ENCODE data around the gene CCDC102A. TPM values are rescaled to one million over a fixed set of nuclear protein-coding genes. Genes with fewer than 3 reads are reported as not detected.
"Not testable (repeated sequence)": the region's sequence is repeated elsewhere in the genome, so short reads cannot be mapped to it uniquely, and the experiment has no call there.

Gene CCDC102A
- total and polyA plus RNA-seq, 11 donors, result 3.3 to 17.0 (median 6.8) TPM

DNA sequence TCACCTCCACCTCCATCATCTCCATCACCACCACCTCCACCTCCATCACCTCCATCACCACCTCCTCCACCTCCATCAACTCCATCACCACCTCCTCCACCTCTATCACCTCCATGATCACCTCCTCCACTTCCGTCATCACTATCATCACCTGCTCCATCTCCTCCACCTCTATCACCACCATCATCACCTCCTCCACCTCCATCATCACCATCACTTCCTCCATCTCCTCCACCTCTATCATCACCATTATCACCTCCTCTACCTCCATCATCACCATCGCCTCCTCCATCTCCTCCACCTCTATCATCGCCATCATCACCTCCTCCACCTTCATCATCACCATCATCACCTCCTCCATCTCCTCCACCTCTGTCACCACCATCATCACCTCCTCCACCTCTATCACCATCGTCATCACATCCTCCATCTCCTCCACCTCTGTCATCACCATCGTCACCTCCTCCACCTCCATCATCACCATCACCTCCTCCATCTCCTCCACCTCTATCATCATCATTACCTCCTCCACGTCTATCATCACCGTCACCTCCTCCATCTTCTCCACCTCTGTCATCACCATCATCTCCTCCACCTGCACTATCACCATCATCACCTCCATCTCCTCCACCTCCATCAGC, 33.1 kb upstream of the CCDC102A start:
- Histone ChIP-seq H3K27ac (no peak overlapping the region), H3K4me3 (no peak overlapping the region), H3K4me1 (no peaks in the 10 kb centered on the region), H3K27me3 (peaks cover 0 to 11% (median 0%) of the 10 kb centered on the region in 9 donors), H3K36me3 (no peaks in the 10 kb centered on the region), H3K9me3 (no peaks in the 10 kb centered on the region)
- ATAC-seq, result no peak
- TF ChIP-seq, protein P1, sequence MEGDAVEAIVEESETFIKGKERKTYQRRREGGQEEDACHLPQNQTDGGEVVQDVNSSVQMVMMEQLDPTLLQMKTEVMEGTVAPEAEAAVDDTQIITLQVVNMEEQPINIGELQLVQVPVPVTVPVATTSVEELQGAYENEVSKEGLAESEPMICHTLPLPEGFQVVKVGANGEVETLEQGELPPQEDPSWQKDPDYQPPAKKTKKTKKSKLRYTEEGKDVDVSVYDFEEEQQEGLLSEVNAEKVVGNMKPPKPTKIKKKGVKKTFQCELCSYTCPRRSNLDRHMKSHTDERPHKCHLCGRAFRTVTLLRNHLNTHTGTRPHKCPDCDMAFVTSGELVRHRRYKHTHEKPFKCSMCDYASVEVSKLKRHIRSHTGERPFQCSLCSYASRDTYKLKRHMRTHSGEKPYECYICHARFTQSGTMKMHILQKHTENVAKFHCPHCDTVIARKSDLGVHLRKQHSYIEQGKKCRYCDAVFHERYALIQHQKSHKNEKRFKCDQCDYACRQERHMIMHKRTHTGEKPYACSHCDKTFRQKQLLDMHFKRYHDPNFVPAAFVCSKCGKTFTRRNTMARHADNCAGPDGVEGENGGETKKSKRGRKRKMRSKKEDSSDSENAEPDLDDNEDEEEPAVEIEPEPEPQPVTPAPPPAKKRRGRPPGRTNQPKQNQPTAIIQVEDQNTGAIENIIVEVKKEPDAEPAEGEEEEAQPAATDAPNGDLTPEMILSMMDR (IDR thresholded peaks at IDR 0.05), result no peak
- TF ChIP-seq POLR2A (IDR thresholded peaks at IDR 0.05), result no peak
- WGBS, 4 donors, result 86 to 96% (median 88%) methylated on average over 7 of the region's 7 CpGs
- no peak for DNase-seq
- intact Hi-C loops (cut with DNase I), result no loop called here

DNA sequence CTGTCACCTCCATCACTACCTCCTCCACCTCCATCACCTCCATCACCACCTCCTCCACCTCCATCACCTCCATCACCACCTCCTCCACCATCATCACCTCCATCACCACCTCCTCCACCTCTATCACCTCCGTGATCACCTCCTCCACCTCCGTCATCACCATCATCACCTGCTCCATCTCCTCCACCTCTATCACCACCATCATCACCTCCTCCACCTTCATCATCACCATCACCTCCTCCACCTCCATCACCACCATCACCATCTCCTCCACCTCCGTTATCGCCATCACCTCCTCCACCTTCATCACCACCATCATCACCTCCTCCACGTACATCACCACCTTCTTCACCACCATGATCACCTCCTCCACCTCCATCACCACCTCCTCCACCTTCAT, 32.4 kb upstream of the CCDC102A start:
- H3K9me3 ChIP-seq; H3K4me1 ChIP-seq; DNase-seq; H3K27ac ChIP-seq; intact Hi-C loops (cut with DNase I); H3K36me3 ChIP-seq; H3K4me3 ChIP-seq; ATAC-seq: not testable (repeated sequence)
- peaks cover 0 to 11% (median 0%) of the 10 kb centered on the region in 9 donors for H3K27me3 ChIP-seq
- WGBS, 4 donors, result 94 to 97% (median 95%) methylated on average over 5 of the region's 5 CpGs

DNA sequence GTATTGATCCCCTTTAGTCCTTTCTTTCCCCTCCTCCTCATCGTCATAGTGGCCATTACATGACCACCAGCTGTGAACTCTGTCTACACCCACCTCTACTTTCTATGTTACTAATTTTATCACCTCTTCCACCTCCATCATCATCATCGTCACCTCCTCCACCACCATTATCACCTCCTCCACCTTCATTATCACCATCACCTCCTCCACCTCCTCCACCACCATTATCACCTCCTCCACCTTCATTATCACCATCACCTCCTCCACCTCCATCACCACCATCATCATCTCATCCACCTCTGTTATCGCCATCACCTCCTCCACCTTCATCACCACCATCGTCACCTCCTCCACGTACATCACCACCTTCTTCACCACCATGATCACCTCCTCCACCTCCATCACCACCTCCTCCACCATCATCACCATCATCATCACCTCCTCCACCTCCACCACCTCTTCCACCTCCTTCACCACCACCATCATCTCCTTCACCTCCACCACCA, 31.9 kb upstream of the CCDC102A start:
- Histone ChIP-seq H3K36me3 (no peaks in the 10 kb centered on the region), H3K27me3 (peaks cover 0 to 11% (median 0%) of the 10 kb centered on the region in 9 donors), H3K9me3 (no peaks in the 10 kb centered on the region), H3K4me1 (no peaks in the 10 kb centered on the region), H3K27ac (no peak overlapping the region), H3K4me3 (no peak overlapping the region)
- no peak for DNase-seq
- TF ChIP-seq, protein P1 (IDR thresholded peaks at IDR 0.05), result no peak
- no peak for TF ChIP-seq POLR2A (IDR thresholded peaks at IDR 0.05)
- 90 to 92% (median 91%) methylated on average over 5 of the region's 5 CpGs for WGBS, 4 donors
- intact Hi-C loops (cut with DNase I), result no loop called here
- no peak for ATAC-seq

DNA sequence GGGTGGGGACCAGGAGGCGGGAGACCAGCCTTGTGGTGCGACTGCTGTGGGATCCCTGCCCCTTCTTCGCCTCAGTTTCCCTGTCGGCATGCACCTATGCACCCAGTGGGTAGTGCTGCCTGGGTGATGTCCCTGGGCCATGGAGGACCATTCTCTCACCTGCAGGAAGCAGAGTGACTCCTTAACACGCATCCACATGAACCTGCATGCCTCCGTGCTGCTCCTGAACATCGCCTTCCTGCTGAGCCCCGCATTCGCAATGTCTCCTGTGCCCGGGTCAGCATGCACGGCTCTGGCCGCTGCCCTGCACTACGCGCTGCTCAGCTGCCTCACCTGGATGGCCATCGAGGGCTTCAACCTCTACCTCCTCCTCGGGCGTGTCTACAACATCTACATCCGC, 31.3 kb upstream of the CCDC102A start:
- Histone ChIP-seq H3K27ac (no peak overlapping the region), H3K4me1 (no peaks in the 10 kb centered on the region), H3K36me3 (no peaks in the 10 kb centered on the region), H3K4me3 (no peak overlapping the region), H3K9me3 (no peaks in the 10 kb centered on the region), H3K27me3 (peaks cover 0 to 7% (median 0%) of the 10 kb centered on the region in 9 donors)
- 91 to 93% (median 92%) methylated on average over 17 to 18 of the region's 18 CpGs for WGBS, 4 donors
- no peak for ATAC-seq
- intact Hi-C loops (cut with DNase I), result no loop called here
- TF ChIP-seq POLR2A (IDR thresholded peaks at IDR 0.05), result no peak
- TF ChIP-seq, protein P1 (IDR thresholded peaks at IDR 0.05), result no peak
- no peak for DNase-seq

DNA sequence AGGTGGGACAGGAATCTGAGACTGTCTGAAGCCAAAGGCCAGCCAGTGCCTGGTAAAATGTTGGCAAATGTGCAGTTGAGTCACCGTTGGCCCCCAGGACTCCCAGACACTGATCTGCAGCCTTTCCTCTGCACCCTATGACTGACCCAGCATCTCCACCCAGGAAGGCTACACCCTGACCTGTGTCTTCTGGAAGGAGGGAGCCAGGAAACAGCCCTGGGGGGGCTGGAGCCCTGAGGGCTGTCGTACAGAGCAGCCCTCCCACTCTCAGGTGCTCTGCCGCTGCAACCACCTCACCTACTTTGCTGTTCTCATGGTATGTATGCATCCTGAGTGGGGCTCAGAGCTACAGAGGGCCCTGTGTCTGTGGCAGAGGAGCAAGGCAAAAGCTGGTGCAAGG, 30.1 kb upstream of the CCDC102A start:
- 55 to 72% (median 59%) methylated on average over 2 to 3 of the region's 3 CpGs for WGBS, 4 donors
- Histone ChIP-seq H3K27ac (no peak overlapping the region), H3K27me3 (peaks cover 0 to 7% (median 0%) of the 10 kb centered on the region in 9 donors), H3K9me3 (peaks cover 0 to 8% (median 1%) of the 10 kb centered on the region in 12 donors), H3K36me3 (no peaks in the 10 kb centered on the region), H3K4me3 (no peak overlapping the region), H3K4me1 (no peaks in the 10 kb centered on the region)
- no peak for TF ChIP-seq POLR2A (IDR thresholded peaks at IDR 0.05)
- TF ChIP-seq, protein P1 (IDR thresholded peaks at IDR 0.05), result no peak
- ATAC-seq (no peak), DNase-seq (no peak)
- intact Hi-C loops (cut with DNase I), result no loop called here
